CD14-positive monocyte (primary cell): ENCODE data around the gene PBX3. TPM values are rescaled to one million over a fixed set of nuclear protein-coding genes. Genes with fewer than 3 reads are reported as not detected.
A peak's percentile ranks its signal among the peaks of the same experiment; 100 is the strongest.

Experiments used
- DNase-seq, 3 donors: peaks; one replicate each; pipeline ENCODE4 v3.0.0-alpha.2; 2011 to 2022
- H2AFZ ChIP-seq: 2 replicates; pipeline ENCODE4 v1.6.0; 2012; ENCODE audit warnings: mild to moderate bottlenecking, low read depth, low read length, inconsistent platforms; ENCODE audit not compliant: insufficient read depth, poor library complexity, severe bottlenecking
- H3K27ac ChIP-seq, 2 donors: 1 replicate in 1 of 2; 2 replicates in 1 of 2; pipeline ENCODE4 v1.5.1; 2012 to 2013; ENCODE audit warnings: low read length in 2 of 2, control low read depth in 1 of 2, inconsistent platforms in 1 of 2, low read depth in 1 of 2, mild to moderate bottlenecking in 1 of 2
- H3K27me3 ChIP-seq, 2 donors: one replicate each; pipeline versions ENCODE4 v1.6.0 to v1.6.1; 2011 to 2013; ENCODE audit warnings: low read length in 2 of 2; ENCODE audit not compliant: control insufficient read depth in 2 of 2, insufficient read depth in 2 of 2
- H3K36me3 ChIP-seq, 2 donors: replicated peaks in 1 of 2; 1 replicate in 1 of 2; 2 replicates in 1 of 2; pipeline versions ENCODE4 v1.5.1 to v1.6.1; 2012 to 2013; ENCODE audit warnings: low read length in 2 of 2, control low read depth in 1 of 2, inconsistent platforms in 1 of 2, mild to moderate bottlenecking in 1 of 2; ENCODE audit not compliant: insufficient read depth in 2 of 2, control insufficient read depth in 1 of 2
- H3K4me1 ChIP-seq, 2 donors: 1 replicate in 1 of 2; 2 replicates in 1 of 2; pipeline versions ENCODE4 v1.5.1 to v1.6.1; 2012 to 2013; ENCODE audit warnings: low read length in 2 of 2, control low read depth in 1 of 2, inconsistent platforms in 1 of 2, mild to moderate bottlenecking in 1 of 2, moderate library complexity in 1 of 2; ENCODE audit not compliant: insufficient read depth in 2 of 2, control insufficient read depth in 1 of 2
- H3K4me2 ChIP-seq: replicated peaks from 2 replicates; pipeline ENCODE3; 2012; ENCODE audit warnings: low read length, moderate library complexity, mild to moderate bottlenecking; ENCODE audit not compliant: poor library complexity, severe bottlenecking; ENCODE audit errors: extremely low read depth
- H3K4me3 ChIP-seq, 3 experiments: fragments of 200-600 bp in 1 of 3; sonication (generic) in 1 of 3; replicated peaks in 1 of 3; 1 replicate in 2 of 3; 2 replicates in 1 of 3; pipeline ENCODE4 v1.5.1; 2011 to 2013; ENCODE audit warnings: low read length in 3 of 3, mild to moderate bottlenecking in 3 of 3, control low read depth in 2 of 3, low read depth in 2 of 3, inconsistent platforms in 1 of 3, moderate library complexity in 1 of 3
- H3K79me2 ChIP-seq: 2 replicates; pipeline ENCODE4 v1.6.0; 2012; ENCODE audit warnings: mild to moderate bottlenecking, control low read depth, inconsistent platforms, low read length, moderate library complexity; ENCODE audit not compliant: insufficient read depth
- H3K9ac ChIP-seq: 2 replicates; pipeline ENCODE4 v1.6.0; 2017; ENCODE audit warnings: low read length, mild to moderate bottlenecking; ENCODE audit not compliant: insufficient read depth, poor library complexity, severe bottlenecking
- H3K9me3 ChIP-seq, 2 donors: replicated peaks in 1 of 2; 1 replicate in 1 of 2; 2 replicates in 1 of 2; pipeline versions ENCODE4 v1.5.1 to v1.6.1; 2012 to 2013; ENCODE audit warnings: low read length in 2 of 2, control low read depth in 1 of 2; ENCODE audit not compliant: control insufficient read depth in 1 of 2, insufficient read depth in 1 of 2
- H4K20me1 ChIP-seq: 2 replicates; pipeline ENCODE4 v1.6.0; 2012; ENCODE audit warnings: mild to moderate bottlenecking, low read length, control low read depth, moderate library complexity; ENCODE audit not compliant: insufficient read depth
- H3K27ac Mint-ChIP-seq, 7 donors: one replicate each; pipeline ENCODE4 v1.8.0; 2020; ENCODE audit warnings: mild to moderate bottlenecking in 7 of 7, mixed read lengths in 7 of 7, moderate library complexity in 6 of 7, inconsistent platforms in 2 of 7
- H3K27me3 Mint-ChIP-seq, 3 donors: one replicate each; pipeline ENCODE4 v1.8.0; 2021 to 2022; ENCODE audit warnings: low read depth in 3 of 3, mild to moderate bottlenecking in 3 of 3, mixed read lengths in 3 of 3, moderate library complexity in 3 of 3, inconsistent platforms in 1 of 3
- H3K36me3 Mint-ChIP-seq, 2 donors: one replicate each; pipeline ENCODE4 v1.8.0; 2020; ENCODE audit warnings: mixed read lengths in 2 of 2, inconsistent platforms in 1 of 2, mild to moderate bottlenecking in 1 of 2
- H3K4me1 Mint-ChIP-seq: one replicate; pipeline ENCODE4 v1.8.0; 2020; ENCODE audit warnings: mild to moderate bottlenecking, mixed read lengths
- H3K4me3 Mint-ChIP-seq, 2 donors: one replicate each; pipeline ENCODE4 v1.8.0; 2020; ENCODE audit warnings: mild to moderate bottlenecking in 2 of 2, mixed read lengths in 2 of 2, moderate library complexity in 1 of 2
- H3K9me3 Mint-ChIP-seq, 7 donors: one replicate each; pipeline ENCODE4 v1.8.0; 2020 to 2022; ENCODE audit warnings: mixed read lengths in 7 of 7, mild to moderate bottlenecking in 6 of 7, moderate library complexity in 6 of 7, inconsistent platforms in 2 of 7
- WGBS: methylation state at CpG from one replicate; pipeline ENCODE4 v1.1.5; 2013; ENCODE audit warnings: missing lambda C conversion rate; ENCODE audit not compliant: insufficient coverage; 5-methylcytosine and 5-hydroxymethylcytosine counted together
- intact Hi-C, 2 donors: fragments of 100-400 bp; cut with micrococcal nuclease; formaldehyde crosslinking; loops; one replicate each; pipeline versions ENCODE4 v1.15.0 to v1.15.1; 2023
- polyA plus RNA-seq, 3 donors: library from polyadenylated mRNA; depleted of rRNA in 1 of 3; unstranded in 2 of 3; stranded (reverse) in 1 of 3; fragments of 300-500 nt in 2 of 3; fragments of >200 nt in 1 of 3; fragmentation: Illumina TruSeq in 2 of 3; gene quantifications; 1 replicate in 2 of 3; 2 replicates in 1 of 3; pipeline ENCODE4 v1.2.3, GENCODE V29; 2012 to 2021
- TF ChIP-seq, protein P1 (sequence below): fragments of 200-600 bp; IDR thresholded peaks from one replicate; pipeline ENCODE4 v1.8.0; 2022; ENCODE audit warnings: antibody characterized with exemption, mild to moderate bottlenecking

Gene PBX3
- polyA plus RNA-seq, 3 donors = 6.6 to 22.7 (median 7.1) TPM

DNA sequence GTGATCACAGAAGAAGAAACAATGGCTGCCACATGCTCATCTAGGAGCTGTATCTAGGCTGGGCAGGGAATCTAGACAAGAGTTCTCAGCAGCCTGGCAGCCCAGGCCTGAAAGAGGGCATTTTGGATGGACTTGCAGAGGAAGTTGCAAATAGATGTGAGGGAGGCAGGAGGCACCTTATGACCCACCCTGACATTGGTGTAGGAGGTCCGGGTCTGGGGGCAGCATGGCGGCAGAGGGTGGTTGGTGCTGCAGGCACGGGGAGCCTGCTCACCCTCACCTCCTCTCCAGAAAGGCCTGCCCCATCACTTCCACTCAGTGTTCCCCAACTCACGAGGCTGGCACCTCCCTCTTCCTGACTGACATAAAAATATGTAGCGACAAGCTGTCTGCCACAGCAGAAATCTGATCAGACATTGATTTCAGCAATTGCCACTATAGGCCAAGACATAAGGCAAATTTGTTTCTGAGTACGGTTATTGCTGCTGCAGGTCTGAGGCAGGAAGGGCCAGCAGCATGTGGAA lies 217.6 kb downstream of the PBX3 start:
- WGBS = 100% methylated on average over 4 of the region's 6 CpGs
- Histone ChIP-seq H2AFZ (no peak overlapping the region), H3K4me3 (no peak overlapping the region), H3K27ac (no peak overlapping the region), H3K4me2 (no peak overlapping the region), H3K4me1 (no peaks in the 10 kb centered on the region), H3K9ac (no peak overlapping the region), H3K9me3 (no peaks in the 10 kb centered on the region), H3K27me3 (no peaks in the 10 kb centered on the region), H3K36me3 (peaks cover 19 to 57% of the 10 kb centered on the region in 2 donors), H4K20me1 (no peaks in the 10 kb centered on the region), H3K79me2 (no peaks in the 10 kb centered on the region)
- Mint-ChIP-seq H3K4me1 (peaks cover 13% of the 10 kb centered on the region), H3K27ac (peak overlapping the region in 1 of 7 donors; percentile 80), H3K4me3 (no peak overlapping the region), H3K36me3 (peaks cover 62 to 65% of the 10 kb centered on the region in 2 donors), H3K27me3 (no peaks in the 10 kb centered on the region), H3K9me3 (no peaks in the 10 kb centered on the region)
- intact Hi-C loops = no loop called here
- no peak for DNase-seq
- TF ChIP-seq, protein P1, sequence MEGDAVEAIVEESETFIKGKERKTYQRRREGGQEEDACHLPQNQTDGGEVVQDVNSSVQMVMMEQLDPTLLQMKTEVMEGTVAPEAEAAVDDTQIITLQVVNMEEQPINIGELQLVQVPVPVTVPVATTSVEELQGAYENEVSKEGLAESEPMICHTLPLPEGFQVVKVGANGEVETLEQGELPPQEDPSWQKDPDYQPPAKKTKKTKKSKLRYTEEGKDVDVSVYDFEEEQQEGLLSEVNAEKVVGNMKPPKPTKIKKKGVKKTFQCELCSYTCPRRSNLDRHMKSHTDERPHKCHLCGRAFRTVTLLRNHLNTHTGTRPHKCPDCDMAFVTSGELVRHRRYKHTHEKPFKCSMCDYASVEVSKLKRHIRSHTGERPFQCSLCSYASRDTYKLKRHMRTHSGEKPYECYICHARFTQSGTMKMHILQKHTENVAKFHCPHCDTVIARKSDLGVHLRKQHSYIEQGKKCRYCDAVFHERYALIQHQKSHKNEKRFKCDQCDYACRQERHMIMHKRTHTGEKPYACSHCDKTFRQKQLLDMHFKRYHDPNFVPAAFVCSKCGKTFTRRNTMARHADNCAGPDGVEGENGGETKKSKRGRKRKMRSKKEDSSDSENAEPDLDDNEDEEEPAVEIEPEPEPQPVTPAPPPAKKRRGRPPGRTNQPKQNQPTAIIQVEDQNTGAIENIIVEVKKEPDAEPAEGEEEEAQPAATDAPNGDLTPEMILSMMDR = no peak

- intact Hi-C loops = no loop called here
- peaks cover 13% of the 10 kb centered on the region for H3K4me1 Mint-ChIP-seq
- Histone ChIP-seq H3K4me3 (no peak overlapping the region), H3K4me2 (no peak overlapping the region), H3K27ac (no peak overlapping the region), H3K9me3 (no peaks in the 10 kb centered on the region), H4K20me1 (no peaks in the 10 kb centered on the region), H2AFZ (no peak overlapping the region), H3K79me2 (no peaks in the 10 kb centered on the region), H3K36me3 (peaks cover 19 to 57% of the 10 kb centered on the region in 2 donors), H3K27me3 (no peaks in the 10 kb centered on the region), H3K9ac (no peak overlapping the region), H3K4me1 (no peaks in the 10 kb centered on the region)
- no peaks in the 10 kb centered on the region for H3K27me3 Mint-ChIP-seq
- TF ChIP-seq, protein P1 = no peak
- peaks cover 62 to 65% of the 10 kb centered on the region in 2 donors for H3K36me3 Mint-ChIP-seq
- H3K4me3 Mint-ChIP-seq = no peak overlapping the region
- no peaks in the 10 kb centered on the region for H3K9me3 Mint-ChIP-seq
- DNase-seq = no peak
- WGBS = 93% methylated on average over 3 of the region's 10 CpGs
- no peak overlapping the region for H3K27ac Mint-ChIP-seq
Observed at GRCh38 chr9:125965477-125965876, 218.3 kb downstream of the PBX3 start.
